Calu3 (cell line): Measurements from ENCODE around the gene DIP2B. TPM values are rescaled to one million over a fixed set of nuclear protein-coding genes. Genes with fewer than 3 reads are reported as not detected.

Source experiments
- BruUV-seq: library from RNA; stranded (reverse); fragments of 400-500 nt; replicated peaks from 2 replicates; lab custom pipeline; 2021; lab: Mats Ljungman, UMichigan
- CTCF ChIA-PET: fragments of 300-600 bp; sonication (Branson Sonifier 250); formaldehyde crosslinking; loops from one replicate; lab custom pipeline; 2022; ENCODE audit warnings: antibody characterized with exemption; lab: Charles Lee
- DNase-seq: peaks from one replicate; pipeline ENCODE4 v3.0.0; 2022
- H3K27ac Mint-ChIP-seq: one replicate; pipeline ENCODE4 v1.8.0; 2022; ENCODE audit warnings: mixed read lengths; ENCODE audit not compliant: unreplicated experiment
- H3K27me3 Mint-ChIP-seq: one replicate; pipeline ENCODE4 v1.8.0; 2022; ENCODE audit warnings: mixed read lengths; ENCODE audit not compliant: unreplicated experiment
- H3K36me3 Mint-ChIP-seq: one replicate; pipeline ENCODE4 v1.8.0; 2022; ENCODE audit warnings: mild to moderate bottlenecking, moderate library complexity, mixed read lengths; ENCODE audit not compliant: insufficient read depth, unreplicated experiment
- H3K4me1 Mint-ChIP-seq: one replicate; pipeline ENCODE4 v1.8.0; 2022; ENCODE audit warnings: mild to moderate bottlenecking, low read depth, mixed read lengths; ENCODE audit not compliant: unreplicated experiment
- H3K4me3 Mint-ChIP-seq: one replicate; pipeline ENCODE4 v1.8.0; 2022; ENCODE audit warnings: mild to moderate bottlenecking, low read depth, moderate library complexity, mixed read lengths; ENCODE audit not compliant: unreplicated experiment
- H3K9me3 Mint-ChIP-seq: one replicate; pipeline ENCODE4 v1.8.0; 2022; ENCODE audit warnings: low read depth, mixed read lengths; ENCODE audit not compliant: unreplicated experiment
- intact Hi-C: fragments of 100-400 bp; cut with micrococcal nuclease; formaldehyde crosslinking; loops from one replicate; pipeline ENCODE4 v1.10.0; 2022; ENCODE audit not compliant: unreplicated experiment
- total RNA-seq: library from RNA; stranded (reverse); gene quantifications from 2 replicates; pipeline ENCODE4 v1.2.3, GENCODE V29; 2022
- TF ChIP-seq, protein P1 (sequence below): fragments of 200-600 bp; IDR thresholded peaks from one replicate; pipeline ENCODE4 v1.8.0; 2022; ENCODE audit warnings: antibody characterized with exemption; ENCODE audit not compliant: unreplicated experiment

Gene DIP2B
- total RNA-seq, 1 experiment from 2014 or later, result 22.8 TPM

DNA sequence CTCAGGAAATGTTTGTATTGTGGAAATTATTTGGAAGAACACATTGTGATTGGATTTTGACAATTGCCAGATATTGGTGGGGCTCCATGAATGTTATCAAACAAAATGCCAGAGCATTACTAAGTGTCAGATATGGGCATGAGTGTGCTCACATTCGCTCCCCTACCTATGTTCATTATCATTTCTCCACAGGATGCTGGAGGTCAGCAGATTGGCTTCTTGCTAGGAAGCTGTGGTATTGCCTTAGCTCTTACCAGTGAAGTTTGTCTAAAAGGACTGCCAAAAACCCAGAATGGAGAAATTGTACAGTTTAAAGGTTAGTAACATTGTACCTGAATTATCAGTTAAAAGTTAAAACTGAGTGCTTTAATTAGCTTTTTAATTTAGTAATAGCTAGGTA lies 180.9 kb downstream of the DIP2B start:
- CTCF ChIA-PET, result interaction anchor here (0.7 kb wide), 2 partner anchors 26 to 40 kb away, joined by 3 read pairs; no protein-coding TSS in a partner anchor
- no TSS peak for BruUV-seq
- intact Hi-C loops, result no loop called here
- Mint-ChIP-seq H3K36me3 (peaks cover 21% of the 10 kb centered on the region), H3K9me3 (no peaks in the 10 kb centered on the region), H3K4me3 (no peak overlapping the region), H3K4me1 (no peaks in the 10 kb centered on the region), H3K27me3 (no peaks in the 10 kb centered on the region), H3K27ac (no peak overlapping the region)
- TF ChIP-seq, protein P1, sequence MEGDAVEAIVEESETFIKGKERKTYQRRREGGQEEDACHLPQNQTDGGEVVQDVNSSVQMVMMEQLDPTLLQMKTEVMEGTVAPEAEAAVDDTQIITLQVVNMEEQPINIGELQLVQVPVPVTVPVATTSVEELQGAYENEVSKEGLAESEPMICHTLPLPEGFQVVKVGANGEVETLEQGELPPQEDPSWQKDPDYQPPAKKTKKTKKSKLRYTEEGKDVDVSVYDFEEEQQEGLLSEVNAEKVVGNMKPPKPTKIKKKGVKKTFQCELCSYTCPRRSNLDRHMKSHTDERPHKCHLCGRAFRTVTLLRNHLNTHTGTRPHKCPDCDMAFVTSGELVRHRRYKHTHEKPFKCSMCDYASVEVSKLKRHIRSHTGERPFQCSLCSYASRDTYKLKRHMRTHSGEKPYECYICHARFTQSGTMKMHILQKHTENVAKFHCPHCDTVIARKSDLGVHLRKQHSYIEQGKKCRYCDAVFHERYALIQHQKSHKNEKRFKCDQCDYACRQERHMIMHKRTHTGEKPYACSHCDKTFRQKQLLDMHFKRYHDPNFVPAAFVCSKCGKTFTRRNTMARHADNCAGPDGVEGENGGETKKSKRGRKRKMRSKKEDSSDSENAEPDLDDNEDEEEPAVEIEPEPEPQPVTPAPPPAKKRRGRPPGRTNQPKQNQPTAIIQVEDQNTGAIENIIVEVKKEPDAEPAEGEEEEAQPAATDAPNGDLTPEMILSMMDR, result no peak
- DNase-seq, result no peak

DNA sequence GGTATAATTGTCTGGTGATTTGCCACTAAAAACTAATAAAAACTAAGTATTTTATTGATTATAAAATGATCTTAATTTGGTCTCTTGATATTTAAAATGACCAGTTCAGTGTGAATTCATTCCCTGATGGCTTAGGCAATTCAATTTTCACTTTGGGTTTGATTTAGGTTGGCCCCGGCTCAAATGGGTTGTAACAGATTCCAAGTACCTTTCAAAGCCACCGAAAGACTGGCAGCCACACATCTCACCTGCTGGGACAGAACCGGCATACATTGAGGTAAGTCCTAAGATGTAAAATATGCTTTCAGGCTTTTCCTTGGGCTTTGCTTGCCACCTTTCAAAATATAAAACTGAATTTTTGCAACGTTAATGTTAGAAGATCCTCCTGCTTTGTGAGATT lies 181.6 kb downstream of the DIP2B start:
- no peaks in the 10 kb centered on the region for H3K27me3 Mint-ChIP-seq
- H3K4me3 Mint-ChIP-seq, result no peak overlapping the region
- no TSS peak for BruUV-seq
- intact Hi-C loops, result no loop called here
- H3K27ac Mint-ChIP-seq, result no peak overlapping the region
- CTCF ChIA-PET, result interaction anchor here (0.7 kb wide), 1 partner anchor 26 kb away, joined by 3 read pairs; no protein-coding TSS in a partner anchor
- no peak for DNase-seq
- H3K9me3 Mint-ChIP-seq, result no peaks in the 10 kb centered on the region
- H3K36me3 Mint-ChIP-seq, result peaks cover 21% of the 10 kb centered on the region
- TF ChIP-seq, protein P1, result no peak
- no peaks in the 10 kb centered on the region for H3K4me1 Mint-ChIP-seq

DNA sequence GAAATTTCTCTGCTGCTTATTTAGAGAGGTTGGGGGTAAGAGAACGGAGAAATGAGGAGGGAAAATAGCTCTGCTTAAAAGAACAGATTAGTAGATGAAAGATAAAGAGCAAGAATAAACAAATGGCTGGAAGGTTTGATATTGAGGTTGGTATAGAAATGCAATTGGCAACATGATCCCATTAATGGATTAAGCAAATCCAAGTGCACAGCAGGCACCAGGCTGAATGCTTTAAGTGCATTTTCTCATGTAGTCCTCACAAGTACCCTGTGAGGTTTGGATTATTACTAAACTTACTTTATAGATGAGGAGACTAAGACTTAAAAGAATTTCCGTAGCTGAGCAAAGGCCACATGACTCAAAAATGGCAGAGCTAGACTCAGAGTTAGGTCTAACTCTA lies 182.2 kb downstream of the DIP2B start:
- peaks cover 21% of the 10 kb centered on the region for H3K36me3 Mint-ChIP-seq
- no peak overlapping the region for H3K27ac Mint-ChIP-seq
- H3K4me1 Mint-ChIP-seq, result no peaks in the 10 kb centered on the region
- no peaks in the 10 kb centered on the region for H3K9me3 Mint-ChIP-seq
- H3K4me3 Mint-ChIP-seq, result no peak overlapping the region
- no TSS peak for BruUV-seq
- intact Hi-C loops, result no loop called here
- no peak for DNase-seq
- TF ChIP-seq, protein P1, result no peak
- no peaks in the 10 kb centered on the region for H3K27me3 Mint-ChIP-seq
- CTCF ChIA-PET, result no interaction called here

DNA sequence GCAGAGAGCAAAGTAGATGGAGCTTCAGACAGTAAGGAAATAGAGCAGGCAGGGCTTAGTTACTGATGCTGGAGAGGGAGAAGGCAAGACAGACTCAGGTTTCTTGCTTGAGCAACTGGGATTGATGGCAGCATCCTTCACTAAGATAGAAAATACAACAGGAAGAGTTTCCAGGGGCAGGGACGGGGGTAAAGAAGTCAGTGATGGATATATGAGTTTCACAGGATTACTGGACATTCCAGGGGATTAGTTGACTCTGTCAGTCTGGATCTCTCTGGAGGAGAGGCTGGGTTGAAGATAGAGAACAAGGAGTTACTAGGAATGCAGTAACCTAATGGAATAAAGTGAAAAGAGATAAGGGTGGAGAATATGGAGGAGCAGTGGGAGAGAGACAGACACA lies 184.7 kb downstream of the DIP2B start:
- H3K27me3 Mint-ChIP-seq, result no peaks in the 10 kb centered on the region
- H3K4me3 Mint-ChIP-seq, result no peak overlapping the region
- no TSS peak for BruUV-seq
- intact Hi-C loops, result no loop called here
- H3K36me3 Mint-ChIP-seq, result peaks cover 21% of the 10 kb centered on the region
- no peaks in the 10 kb centered on the region for H3K4me1 Mint-ChIP-seq
- no peak for DNase-seq
- no peaks in the 10 kb centered on the region for H3K9me3 Mint-ChIP-seq
- CTCF ChIA-PET, result no interaction called here
- no peak overlapping the region for H3K27ac Mint-ChIP-seq
- TF ChIP-seq, protein P1, result no peak
